ENCODE results near the gene STKLD1.

- no peak for TF ChIP-seq CREM (IDR thresholded peaks at IDR 0.05; ENCODE audit: low read depth)
- TF ChIP-seq NR2C2 (CRISPR knock-in tag; IDR thresholded peaks at IDR 0.05), result no peak
- TF ChIP-seq NR2C2 (tag; IDR thresholded peaks at IDR 0.05), result no peak
- no peak for TF ChIP-seq ZFP1 (CRISPR knock-in tag; IDR thresholded peaks at IDR 0.05)
- TF ChIP-seq CBFB (CRISPR knock-in tag; IDR thresholded peaks at IDR 0.05), result no peak
- no peak for TF ChIP-seq ZNF197 (CRISPR knock-in tag; IDR thresholded peaks at IDR 0.05; ENCODE audit: low read depth)
- TF ChIP-seq, protein P1, sequence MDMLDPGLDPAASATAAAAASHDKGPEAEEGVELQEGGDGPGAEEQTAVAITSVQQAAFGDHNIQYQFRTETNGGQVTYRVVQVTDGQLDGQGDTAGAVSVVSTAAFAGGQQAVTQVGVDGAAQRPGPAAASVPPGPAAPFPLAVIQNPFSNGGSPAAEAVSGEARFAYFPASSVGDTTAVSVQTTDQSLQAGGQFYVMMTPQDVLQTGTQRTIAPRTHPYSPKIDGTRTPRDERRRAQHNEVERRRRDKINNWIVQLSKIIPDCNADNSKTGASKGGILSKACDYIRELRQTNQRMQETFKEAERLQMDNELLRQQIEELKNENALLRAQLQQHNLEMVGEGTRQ (CRISPR knock-in tag; IDR thresholded peaks at IDR 0.05), result no peak
- no peak for TF ChIP-seq POLR2A (conservative IDR thresholded peaks at IDR 0.05)
- no peak for TF ChIP-seq KDM1A (IDR thresholded peaks at IDR 0.05)
- TF ChIP-seq ZC3H4 (CRISPR knock-in tag; IDR thresholded peaks at IDR 0.05; ENCODE audit: borderline replicate concordance), result no peak
- TF ChIP-seq ZNF511 (CRISPR knock-in tag; IDR thresholded peaks at IDR 0.05), result no peak
- no peak for TF ChIP-seq CTCF (IDR thresholded peaks at IDR 0.05 in 2 of 3, conservative IDR thresholded peaks at IDR 0.05 in 1 of 3; ENCODE audit: insufficient read depth in 2 of 3, low read depth in 1 of 3, low read length in 3 of 3)
- no peak for TF ChIP-seq RFX5 (IDR thresholded peaks at IDR 0.05; ENCODE audit: low read depth, low read length)
- no peak for TF ChIP-seq RCOR1 (IDR thresholded peaks at IDR 0.05; ENCODE audit: borderline replicate concordance in 1 of 2, low read depth in 2 of 2, low read length in 2 of 2)
Measured at GRCh38 chr9:133445293-133445969, 69.3 kb downstream of the STKLD1 start.

Data from K562 (cell line).